ENCODE results near the gene TSACC. TPM values are rescaled to one million over a fixed set of nuclear protein-coding genes. Genes with fewer than 3 reads are reported as not detected.

TSACC gene
- total and polyA plus RNA-seq, 9 of the 15 experiments (the other 6 are each of a cell fraction or from before 2014, with no cell fraction given) = 0.45 to 7.4 (median 2.6) TPM

GRCh38 chr1:156346636-156347035 lies 8.3 kb downstream of the TSACC start:
- H4K20me1 ChIP-seq (replicated peaks; ENCODE audit: control insufficient read depth, insufficient read depth, low read length) = no peaks in the 10 kb centered on the region
- no peak overlapping the region for H3K9ac ChIP-seq (ENCODE audit: insufficient read depth in 1 of 2, low read depth in 2 of 2, low read length in 2 of 2)
- intact Hi-C loops (cut with micrococcal nuclease) = no loop called here
- ChIA-PET POLR2A (interaction anchor here (0.9 kb wide), 1 partner anchor 194 kb away, joined by 3 read pairs; no protein-coding TSS in a partner anchor), CTCF (ENCODE audit: low intra/inter-chr PET ratio) (no interaction called here)
- H3K79me2 ChIP-seq (ENCODE audit: control insufficient read depth, insufficient read depth, low read length) = no peaks in the 10 kb centered on the region
- no peak overlapping the region for H2AFZ ChIP-seq (ENCODE audit: low read depth, low read length)
- H3K4me3 ChIP-seq = no peak overlapping the region
- in situ Hi-C loops (cut with MboI) = no loop called here
- H3K27ac ChIP-seq (ENCODE audit: extremely low read depth, low read depth, low read length) = no peak overlapping the region
- no TSS peak for BruUV-seq (replicated peaks)
- H3K9me3 ChIP-seq (replicated peaks; ENCODE audit: control insufficient read depth, insufficient read depth, low read depth, low read length) = no peaks in the 10 kb centered on the region
- no peak for ATAC-seq
- H3K36me3 ChIP-seq (ENCODE audit: control insufficient read depth, insufficient read depth, low read length) = no peaks in the 10 kb centered on the region
- H3K9me1 ChIP-seq (ENCODE audit: control insufficient read depth, insufficient read depth, low read length) = no peaks in the 10 kb centered on the region
- H3K4me1 ChIP-seq (replicated peaks in 1 of 2; ENCODE audit: control insufficient read depth in 2 of 2, insufficient read depth in 2 of 2, low read length in 2 of 2) = no peaks in the 10 kb centered on the region
- H3K27me3 ChIP-seq (ENCODE audit: control insufficient read depth in 2 of 2, insufficient read depth in 2 of 2, low read length in 2 of 2) = peaks cover 0 to 5% of the 10 kb centered on the region in 2 experiments; a peak in 3 of 5 replicates
- TF ChIP-seq TCF7L2 (IDR thresholded peaks at IDR 0.05; ENCODE audit: low read depth, low read length) (no peak), FOXJ2 (tag; IDR thresholded peaks at IDR 0.05) (no peak), ZNF280A (IDR thresholded peaks at IDR 0.05; ENCODE audit: low read depth, partially characterized antibody) (no peak), ZNF583 (CRISPR knock-in tag; IDR thresholded peaks at IDR 0.05) (no peak), FUS (optimal IDR thresholded peaks at IDR 0.05; ENCODE audit: low read depth, low read length) (no peak), CGGBP1 (CRISPR knock-in tag; IDR thresholded peaks at IDR 0.05) (no peak), HNRNPUL1 (IDR thresholded peaks at IDR 0.05; ENCODE audit: low read length) (no peak), MAFK (IDR thresholded peaks at IDR 0.05; ENCODE audit: low read length) (no peak), TBP (optimal IDR thresholded peaks at IDR 0.05; ENCODE audit: low read depth, low read length) (no peak), NBN (IDR thresholded peaks at IDR 0.05; ENCODE audit: low read depth) (no peak)
- no peak overlapping the region for H3K4me2 ChIP-seq (ENCODE audit: insufficient read depth, low read length)
- DNase-seq (ENCODE audit: extremely low read depth in 1 of 4, low spot score in 3 of 4) = no peak
- FAIRE-seq = no peak
- 0% methylated on average over 2 of the region's 2 CpGs for WGBS (ENCODE audit: insufficient coverage, low coverage, missing lambda C conversion rate)

Data from K562 (cell line).